SKM-1 (cell line): Measurements from ENCODE around the gene KCNJ18.
"Not testable (repeated sequence)": the region's sequence is repeated elsewhere in the genome, so short reads cannot be mapped to it uniquely, and the experiment has no call there.

Experiments
- DNase-seq: peaks from one replicate; lab custom pipeline; 2025; ENCODE audit not compliant: unreplicated experiment; lab: John Stamatoyannopoulos, UW

KCNJ18 gene

DNA sequence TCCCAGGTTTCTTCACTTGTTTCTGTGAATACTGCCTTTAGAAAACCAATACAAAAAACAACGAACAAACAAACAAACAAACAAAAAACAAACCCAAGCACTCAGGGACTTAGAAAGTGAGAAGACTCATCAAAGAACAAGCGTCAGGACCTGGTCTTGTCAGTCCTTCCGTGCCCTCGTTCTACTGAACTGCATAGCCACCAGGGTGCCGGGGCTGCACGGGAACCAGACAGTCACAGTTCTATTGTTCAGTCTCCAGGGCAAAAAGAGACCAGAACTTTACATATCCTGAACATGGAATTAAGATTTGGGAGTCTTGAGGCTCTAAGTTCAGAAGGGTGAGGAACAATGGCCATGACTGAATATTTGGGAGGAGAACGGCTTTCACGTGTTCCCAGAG is 28.2 kb downstream of the KCNJ18 start:
- not testable (repeated sequence) for DNase-seq

DNA sequence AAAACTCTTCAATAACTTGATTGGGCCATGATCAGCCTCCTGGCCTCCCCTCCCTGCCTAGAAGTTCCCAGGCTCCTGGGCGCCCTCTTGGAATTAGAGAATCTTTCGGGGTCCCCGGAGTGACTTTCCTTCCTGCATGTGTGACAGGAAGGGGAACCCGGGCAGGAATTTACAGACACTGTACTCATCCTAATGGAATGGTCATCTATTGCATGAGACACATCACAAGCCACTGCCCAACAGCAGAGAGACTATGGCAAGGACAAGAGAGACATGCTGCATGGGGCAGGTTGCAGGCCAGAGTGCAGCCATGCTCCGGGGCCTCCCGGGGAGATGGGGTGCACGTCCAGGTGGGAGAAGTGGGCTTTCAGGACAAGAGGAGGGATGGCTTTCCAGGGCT is 29.9 kb downstream of the KCNJ18 start:
- not testable (repeated sequence) for DNase-seq

DNA sequence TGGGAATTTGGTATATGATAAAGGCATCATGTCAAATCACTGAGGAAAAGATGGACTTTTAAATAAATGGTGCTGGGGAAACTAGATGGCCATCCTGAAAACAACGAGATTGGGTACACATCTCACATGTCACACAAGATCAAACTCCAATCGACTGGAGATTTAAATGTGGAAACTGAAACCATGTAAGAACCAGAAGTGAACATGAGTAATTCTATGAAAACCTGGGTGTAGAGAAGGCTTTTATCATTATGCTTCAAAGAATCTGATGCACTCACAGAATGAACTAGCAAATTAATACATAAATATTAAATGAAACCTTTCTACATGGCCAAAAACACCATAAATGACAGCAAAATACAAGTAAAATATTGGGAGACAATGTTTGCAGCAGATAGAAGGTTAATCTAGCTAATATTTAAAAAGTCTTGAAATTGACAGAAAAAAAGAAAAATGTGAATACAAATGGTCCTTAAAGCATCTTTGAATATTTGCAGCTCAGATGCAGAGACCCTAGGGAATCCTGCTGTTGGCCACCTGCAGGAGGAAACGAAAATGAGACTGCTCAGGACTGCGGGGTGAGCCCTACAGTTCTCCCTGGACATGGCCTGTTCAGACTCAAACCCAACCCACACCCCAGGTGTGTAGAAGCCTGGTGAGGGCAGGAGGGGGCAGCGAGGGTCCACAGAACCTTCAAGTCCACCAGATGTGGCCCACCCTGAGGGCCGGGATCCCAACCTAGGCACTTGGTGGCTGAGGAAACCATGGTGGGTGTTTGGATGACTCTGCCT is 32.1 kb downstream of the KCNJ18 start:
- DNase-seq = not testable (repeated sequence)

DNA sequence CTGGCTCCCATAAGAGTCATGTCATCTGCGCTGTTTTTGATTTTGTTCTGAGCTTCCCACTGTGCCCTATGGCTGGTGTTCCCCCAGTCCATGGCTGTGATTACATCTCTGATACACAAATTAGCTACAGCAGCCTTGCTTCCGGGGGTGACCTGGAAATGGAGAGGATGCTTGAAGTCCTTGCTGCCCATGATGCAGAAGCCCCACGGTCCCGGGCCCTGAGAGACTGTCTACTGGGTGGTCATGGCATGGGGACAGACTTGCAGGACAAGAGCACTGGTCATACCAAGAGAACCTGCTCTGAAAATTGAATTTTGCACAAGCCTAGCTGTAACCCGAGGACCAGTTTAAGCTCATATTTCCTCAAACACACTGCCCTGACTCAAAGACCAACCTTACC is 38.8 kb downstream of the KCNJ18 start:
- DNase-seq = not testable (repeated sequence)

DNA sequence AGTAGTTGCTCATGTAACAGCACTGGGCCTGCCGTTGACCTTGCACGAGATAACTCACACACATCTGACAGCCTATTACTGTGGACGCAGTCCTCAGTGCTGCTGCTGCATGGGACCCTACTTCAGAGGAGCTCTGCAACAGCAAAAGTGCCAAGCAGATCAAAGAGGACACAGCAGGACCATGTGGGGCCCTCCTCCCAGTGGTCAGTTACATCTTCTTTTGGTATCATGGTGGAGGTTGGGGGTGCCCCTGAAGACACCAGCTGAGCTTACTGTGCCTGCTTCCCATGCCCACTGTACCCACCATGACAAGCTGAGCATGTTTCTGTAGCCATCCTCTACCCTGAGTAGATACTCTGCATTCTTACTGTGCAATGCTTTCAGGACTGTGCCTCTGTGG is 41.6 kb downstream of the KCNJ18 start:
- not testable (repeated sequence) for DNase-seq

DNA sequence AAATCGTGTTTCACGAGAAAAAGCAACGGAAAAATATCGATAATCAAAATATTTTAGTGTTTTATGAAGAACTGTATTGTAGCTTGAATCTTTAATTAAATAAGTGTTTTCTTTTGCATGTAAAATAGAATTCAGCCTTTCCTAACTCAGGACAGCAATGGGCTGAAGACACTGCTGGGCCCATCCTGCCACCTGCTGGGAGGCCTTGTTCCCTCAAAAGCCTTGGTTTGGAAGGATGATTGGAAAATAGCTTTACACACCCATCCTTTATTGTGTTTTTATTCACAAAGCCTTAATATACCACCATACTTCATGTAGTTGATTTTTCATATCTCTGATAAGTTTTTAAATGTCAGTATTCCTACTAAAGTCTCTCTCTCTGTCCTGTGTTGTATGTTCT is 43.5 kb downstream of the KCNJ18 start:
- DNase-seq = not testable (repeated sequence)

DNA sequence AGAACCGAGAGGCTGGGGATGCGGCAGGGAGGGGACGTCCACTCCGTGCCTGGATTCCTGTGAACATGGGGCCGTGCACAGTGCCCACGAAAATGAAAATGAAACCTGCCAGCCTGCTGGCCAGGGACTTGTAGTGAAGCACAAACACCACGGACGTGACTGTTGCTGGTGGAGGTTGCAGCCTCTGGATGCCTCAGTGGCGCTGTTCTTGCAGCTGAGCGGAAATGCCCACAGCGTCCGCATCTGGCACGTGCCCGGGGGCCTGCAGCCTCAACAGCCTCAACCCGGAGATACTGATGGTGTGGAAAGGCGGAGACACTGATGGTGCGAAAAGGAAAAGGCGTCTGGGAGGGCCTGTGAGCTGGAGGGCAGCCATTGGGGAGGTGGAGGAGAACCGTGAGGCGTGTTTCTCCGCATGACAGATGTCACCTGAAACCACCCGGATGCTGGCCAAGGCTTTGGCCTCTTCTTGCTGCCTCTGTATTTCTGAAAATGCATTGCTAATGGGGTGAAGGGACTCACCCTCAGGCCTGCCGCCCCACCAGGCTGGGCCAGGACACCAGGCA is 44.8 kb downstream of the KCNJ18 start:
- not testable (repeated sequence) for DNase-seq

DNA sequence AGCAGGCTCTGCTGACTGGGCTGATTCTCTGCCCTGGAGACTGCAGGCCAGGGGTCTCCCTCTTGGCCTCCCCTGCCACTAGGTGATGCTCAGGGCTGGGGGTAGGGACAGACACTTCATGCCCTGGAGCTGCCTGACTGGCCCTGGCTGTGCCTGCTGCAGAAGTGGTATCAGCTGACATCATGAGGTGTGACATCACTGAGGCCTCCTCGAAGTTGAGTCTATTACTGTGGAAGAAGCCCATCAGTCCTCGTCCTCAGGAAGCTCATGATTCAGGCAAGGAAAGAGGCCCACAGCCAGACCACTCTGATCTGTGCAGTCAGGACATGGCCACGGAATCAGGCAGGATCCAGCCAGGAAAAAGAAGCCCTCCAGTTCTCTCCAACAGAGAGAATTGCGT is 45.9 kb downstream of the KCNJ18 start:
- not testable (repeated sequence) for DNase-seq

DNA sequence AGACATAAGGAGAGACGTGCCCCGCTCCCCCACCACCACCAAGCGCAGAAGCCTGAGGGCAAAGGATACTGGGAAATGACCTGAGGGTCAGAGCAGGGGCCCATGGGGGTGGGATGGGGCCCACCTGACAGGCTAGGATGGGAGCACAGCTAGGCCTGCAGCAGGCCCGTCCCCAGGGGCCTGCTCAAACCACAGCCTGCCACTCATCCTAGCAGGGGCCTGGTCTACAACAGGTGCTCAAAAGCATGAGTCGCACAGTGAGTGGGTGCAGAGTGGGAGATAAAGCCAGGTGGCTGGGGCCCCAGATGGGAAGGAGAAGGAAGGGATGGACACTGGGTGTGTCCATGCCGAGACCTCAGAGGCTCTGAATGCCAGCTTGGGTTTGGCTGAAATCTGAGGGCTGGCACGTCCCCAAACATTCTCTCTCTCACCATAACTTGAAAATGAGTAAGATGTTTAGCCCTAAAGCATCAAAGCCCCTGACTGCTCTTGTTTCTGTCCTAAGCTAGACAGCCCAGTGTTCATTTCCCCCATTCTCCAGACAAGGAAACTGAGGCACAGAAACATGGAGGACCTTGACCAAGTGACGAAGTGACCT is 46.7 kb downstream of the KCNJ18 start:
- not testable (repeated sequence) for DNase-seq

DNA sequence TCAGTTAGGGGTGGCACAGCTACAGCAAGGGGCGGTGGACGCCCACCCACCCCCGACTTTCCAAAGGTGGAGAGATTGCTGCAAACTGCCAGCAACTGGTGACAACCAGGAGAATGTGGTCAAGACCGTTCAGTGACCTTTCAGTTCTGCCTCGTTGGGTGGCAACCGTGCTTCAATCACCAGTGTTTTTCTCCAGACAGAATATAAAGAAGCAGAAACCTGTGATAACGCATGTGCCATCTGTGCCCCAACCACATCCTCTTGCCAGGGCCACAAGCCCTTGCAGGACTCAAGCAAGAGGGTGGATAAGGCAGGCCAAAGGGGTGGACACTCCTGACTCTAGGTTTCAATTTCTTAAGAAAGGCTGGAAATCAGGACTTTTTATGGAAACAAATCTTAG is 47.2 kb downstream of the KCNJ18 start:
- not testable (repeated sequence) for DNase-seq

DNA sequence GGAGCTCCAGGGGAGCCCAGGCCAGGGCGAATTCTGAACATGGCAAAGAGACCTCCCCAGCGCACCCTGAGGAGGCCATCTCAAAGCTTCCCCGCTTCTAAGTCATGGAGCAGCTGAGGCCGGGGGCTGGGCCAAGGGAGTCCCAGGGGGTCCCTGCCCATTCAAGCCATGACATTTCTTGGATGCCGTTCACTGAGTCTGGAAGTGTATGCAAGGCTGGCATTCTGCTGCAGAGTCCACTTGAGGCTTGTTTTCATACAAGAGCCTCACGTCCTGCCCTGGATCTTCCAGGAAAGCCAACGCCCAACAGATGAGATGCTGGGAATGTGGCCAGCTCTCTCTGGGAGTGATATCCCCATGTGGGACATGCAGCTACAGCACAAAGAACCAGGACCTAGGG is 48.5 kb downstream of the KCNJ18 start:
- not testable (repeated sequence) for DNase-seq

DNA sequence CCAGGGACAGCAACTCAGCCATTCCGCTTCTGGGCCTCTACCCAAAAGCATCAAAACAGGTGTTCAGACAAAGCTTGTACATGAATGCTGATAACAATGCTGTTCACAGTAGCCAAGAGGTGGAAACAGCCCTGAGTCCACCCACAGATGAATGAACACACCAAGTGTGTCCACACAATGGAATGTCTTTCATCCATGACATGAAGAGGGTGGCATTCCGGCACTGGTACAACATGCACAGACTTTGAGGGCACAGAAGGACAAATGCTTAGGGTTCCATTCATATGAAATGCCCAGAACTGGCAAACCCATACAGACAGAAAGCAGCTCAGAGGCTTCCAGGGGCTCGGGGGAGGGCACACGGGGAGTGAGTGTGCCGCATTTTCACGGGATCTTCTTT is 49.2 kb downstream of the KCNJ18 start:
- DNase-seq = not testable (repeated sequence)

DNA sequence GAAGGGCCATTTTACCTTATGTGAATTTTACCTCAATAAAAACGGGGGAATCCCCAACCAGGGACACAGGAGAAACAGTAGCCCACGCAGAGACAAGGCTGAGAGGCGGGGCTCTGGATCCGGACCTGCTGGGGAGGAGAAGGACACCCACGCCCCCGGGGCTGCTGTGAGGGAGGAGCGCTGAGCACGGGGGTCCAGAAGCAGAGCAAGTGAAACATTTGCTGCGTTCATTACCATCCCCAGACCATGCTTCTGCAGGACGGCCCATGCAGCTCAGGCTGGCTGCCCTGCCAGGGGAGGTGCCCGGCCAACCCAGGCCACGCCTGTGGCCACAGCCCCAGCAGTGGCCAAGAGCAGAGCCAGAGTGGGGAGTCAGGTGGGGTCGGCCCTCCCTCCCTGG is 50.0 kb downstream of the KCNJ18 start:
- no peak for DNase-seq

DNA sequence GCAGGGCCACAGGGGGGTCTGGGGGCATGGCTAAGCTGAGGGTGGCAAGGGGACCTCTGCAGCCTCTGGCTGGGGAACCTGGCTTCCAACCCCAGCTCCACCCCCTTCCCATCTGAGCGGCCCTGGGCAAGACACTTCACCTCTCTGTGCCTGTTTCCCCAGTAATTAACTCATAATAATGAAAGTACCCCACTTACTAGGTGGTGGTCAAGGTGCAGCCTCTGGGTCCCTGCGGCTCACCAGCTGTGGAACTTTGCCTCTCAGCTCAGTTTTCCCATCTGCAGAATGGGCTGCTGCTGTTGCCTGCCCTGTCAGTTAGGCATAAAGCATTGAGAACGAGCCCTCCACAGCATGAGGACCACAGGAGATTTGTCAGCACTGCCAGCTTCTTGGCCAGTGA is 51.8 kb downstream of the KCNJ18 start:
- not testable (repeated sequence) for DNase-seq

DNA sequence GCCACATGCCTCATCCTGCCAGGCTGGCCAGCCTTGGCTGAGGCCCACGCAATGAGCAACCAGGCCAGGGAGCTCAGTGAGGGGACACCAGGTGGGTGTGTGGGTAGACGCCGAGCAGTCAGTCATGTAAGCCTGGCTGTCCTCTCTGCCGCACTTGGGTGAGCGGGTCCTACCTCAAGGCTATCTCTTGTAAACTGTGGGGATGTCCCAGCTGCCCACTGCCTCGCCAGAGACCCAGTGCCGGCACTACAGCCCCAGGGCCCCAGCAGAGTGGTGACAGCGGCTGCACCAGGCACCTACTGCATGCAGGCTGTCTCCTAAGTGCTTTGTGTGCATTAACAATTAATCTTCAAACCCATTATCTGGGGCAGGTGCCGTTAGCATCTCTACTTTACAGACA is 52.3 kb downstream of the KCNJ18 start:
- DNase-seq = not testable (repeated sequence)

DNA sequence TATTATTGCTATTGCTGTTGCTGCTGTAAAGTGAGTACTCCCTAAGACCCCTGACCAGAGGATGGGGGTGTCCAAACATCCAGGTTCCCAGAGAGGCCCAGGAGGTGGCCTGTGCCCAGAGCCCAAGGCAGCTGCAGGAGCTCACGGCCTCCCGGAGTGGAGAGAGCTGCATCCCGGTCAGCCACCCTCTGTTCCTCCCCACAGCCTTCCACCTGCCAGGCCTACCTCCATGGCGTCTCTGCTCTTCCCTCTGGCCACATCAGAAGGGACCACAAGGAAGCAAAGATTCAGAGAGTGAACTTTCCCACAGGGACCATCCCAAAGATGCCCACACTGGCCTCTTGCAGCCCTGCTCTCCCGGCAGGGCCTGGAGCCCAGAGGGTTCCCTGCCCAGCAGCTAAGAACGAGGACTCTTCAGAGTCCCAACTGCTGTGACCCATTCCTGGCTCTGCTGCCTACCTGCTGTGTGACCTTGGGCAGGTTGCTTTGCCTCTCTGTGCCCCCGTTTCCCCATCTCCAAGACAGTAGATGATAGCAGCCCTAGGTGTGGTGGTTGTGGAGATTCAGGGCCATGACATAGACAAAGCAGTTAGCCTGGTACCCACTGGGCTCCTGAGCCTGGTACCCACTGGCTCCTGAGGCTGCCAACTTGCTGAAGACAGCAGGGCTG is 53.2 kb downstream of the KCNJ18 start:
- DNase-seq = not testable (repeated sequence)

DNA sequence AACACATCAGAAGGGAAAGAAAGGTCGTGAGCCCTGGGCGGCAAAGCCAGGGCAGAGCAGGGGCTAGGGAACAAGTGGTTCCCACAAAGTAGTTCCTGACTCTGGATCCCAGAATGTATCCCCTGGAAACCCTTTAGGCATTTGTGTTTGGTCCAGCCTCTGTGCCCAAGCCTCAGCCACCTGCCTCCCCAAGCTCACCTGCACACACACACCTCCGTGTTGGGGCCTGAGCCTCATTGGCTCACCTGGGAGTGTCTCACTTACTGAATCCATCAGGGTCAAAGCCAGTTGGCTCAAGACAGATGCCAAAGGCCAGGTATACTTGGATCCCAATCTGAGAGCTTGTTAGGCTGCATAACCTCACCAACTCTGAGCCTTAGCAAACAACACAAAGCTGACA is 54.1 kb downstream of the KCNJ18 start:
- DNase-seq = not testable (repeated sequence)

DNA sequence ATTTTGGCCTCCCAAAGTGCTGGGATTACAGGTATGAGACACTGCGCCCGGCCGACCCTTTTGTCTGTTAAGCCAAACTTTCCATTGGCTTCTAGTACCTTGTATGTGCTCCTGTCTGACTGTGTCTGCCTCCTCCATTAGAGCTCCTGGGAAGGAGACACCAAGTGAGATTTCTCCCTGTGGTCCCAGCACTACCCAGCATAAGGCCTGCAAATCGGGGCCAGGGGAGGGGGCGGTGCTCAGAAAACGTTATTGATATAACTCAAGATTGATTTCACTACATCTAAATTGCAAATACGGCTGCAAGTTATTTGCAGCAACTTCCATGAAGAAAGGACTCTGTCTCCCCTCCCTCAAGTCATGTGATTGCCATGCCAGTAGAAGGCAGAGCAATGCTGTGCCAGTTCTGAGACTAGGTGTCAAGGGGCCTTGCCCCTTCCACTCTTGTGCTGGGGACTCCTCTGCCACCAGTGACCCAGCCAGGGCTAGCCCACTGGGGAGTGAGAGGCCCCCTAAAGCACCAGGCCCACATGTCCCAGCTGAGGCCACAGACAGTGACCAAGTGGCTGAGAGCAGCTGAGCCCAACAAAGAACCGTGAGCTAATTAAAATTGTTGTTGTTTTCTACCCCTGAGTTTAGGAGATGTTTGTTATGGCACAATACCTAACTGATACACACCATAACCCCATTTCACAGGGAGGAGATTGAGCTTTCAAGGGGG is 55.0 kb downstream of the KCNJ18 start:
- DNase-seq = not testable (repeated sequence)

DNA sequence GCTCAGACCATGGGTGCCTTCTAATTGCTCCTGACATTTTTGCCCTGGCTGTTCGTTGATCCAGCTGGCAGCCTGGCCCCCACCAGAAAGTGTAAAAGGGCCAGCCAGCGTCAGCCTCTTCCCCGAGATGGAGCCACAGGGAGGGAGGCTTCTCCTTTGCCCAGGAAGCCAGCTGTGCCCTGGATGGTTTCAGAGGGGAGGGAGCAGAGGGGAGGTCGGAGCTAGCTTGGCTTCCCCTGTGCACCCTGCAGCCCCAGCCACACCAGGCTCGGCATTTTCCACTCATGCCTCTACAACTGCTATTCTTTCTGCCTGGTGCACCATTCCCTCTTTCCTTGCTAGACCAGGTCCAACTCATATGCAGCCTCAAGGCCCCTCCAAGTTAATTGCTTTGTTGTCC is 56.4 kb downstream of the KCNJ18 start:
- DNase-seq = not testable (repeated sequence)

DNA sequence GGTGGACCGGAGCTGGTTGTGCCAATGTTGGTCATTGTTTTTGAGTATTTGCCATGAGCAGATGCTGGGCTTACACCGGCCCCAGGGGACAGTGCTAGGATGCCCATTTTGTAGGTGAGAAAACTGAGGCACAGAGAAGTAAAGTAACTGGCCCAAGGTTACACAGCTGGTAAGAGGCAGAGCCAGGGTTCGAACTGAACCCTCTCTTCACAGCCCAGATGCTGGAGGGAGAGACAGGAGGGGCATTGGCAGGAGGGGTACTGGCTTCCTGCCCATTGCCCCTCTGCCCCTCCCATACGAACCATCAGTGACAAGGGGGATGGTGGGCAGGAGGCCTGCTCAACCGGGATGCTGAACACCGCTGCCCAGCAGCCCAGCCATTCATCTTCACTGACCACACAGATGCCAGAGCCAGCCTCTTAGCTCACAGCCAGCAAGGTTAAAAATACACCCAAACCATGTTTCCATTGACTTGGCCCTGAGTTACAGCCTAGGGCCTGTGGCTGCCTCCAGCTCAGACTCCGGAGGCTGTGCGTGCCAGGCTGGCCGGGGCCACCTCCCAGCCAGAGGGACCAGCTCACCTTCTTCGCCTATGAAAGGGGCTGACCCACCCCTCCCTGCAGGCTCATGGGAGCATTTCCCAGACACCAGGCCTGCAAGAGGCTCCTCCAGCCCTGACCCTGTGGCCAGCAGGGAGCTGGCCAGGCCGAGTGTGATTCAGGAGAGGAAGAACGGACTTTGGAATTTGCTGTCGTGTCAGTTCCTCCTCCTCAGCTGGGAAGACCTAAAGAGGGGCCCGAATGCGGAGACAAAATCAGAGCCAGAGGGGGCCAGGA is 57.6 kb downstream of the KCNJ18 start:
- not testable (repeated sequence) for DNase-seq
